RKO (cell line): ENCODE measurements around the gene GRAMD1B.
A peak's percentile ranks its signal among the peaks of the same experiment; 100 is the strongest.

Experiments used
- DNase-seq: peaks from one replicate; pipeline ENCODE4 v3.0.0-alpha.2; 2016; ENCODE audit warnings: low spot score

Gene GRAMD1B

GRCh38 chr11:123535401-123535800 is 105.3 kb downstream of the GRAMD1B start:
- no peak for DNase-seq

GRCh38 chr11:123536690-123537437 is 106.8 kb downstream of the GRAMD1B start:
- DNase-seq = no peak

- no peak for DNase-seq
These were observed 107.7 kb downstream of the GRAMD1B start for GRCh38 chr11:123537726-123538125.

- DNase-seq = peak; percentile 27
These were observed 113.7 kb downstream of the GRAMD1B start for GRCh38 chr11:123543797-123544196.

GRCh38 chr11:123544631-123545375 is 114.7 kb downstream of the GRAMD1B start:
- DNase-seq = no peak

GRCh38 chr11:123545726-123546270 is 115.7 kb downstream of the GRAMD1B start:
- DNase-seq = no peak

- DNase-seq = no peak
These were observed 116.4 kb downstream of the GRAMD1B start for GRCh38 chr11:123546515-123546914.

GRCh38 chr11:123547180-123547579 is 117.1 kb downstream of the GRAMD1B start:
- no peak for DNase-seq

GRCh38 chr11:123548774-123549173 is 118.7 kb downstream of the GRAMD1B start:
- no peak for DNase-seq

- DNase-seq = no peak
These were observed 120.2 kb downstream of the GRAMD1B start for GRCh38 chr11:123549926-123550917.

GRCh38 chr11:123551079-123551478 is 121.0 kb downstream of the GRAMD1B start:
- no peak for DNase-seq

GRCh38 chr11:123556633-123557032 is 126.6 kb downstream of the GRAMD1B start:
- no peak for DNase-seq

GRCh38 chr11:123558536-123559315 is 128.7 kb downstream of the GRAMD1B start:
- DNase-seq = no peak

GRCh38 chr11:123559523-123559955 is 129.5 kb downstream of the GRAMD1B start:
- DNase-seq = no peak

GRCh38 chr11:123560006-123560405 is 129.9 kb downstream of the GRAMD1B start:
- DNase-seq = no peak

- DNase-seq = no peak
These were observed 131.3 kb downstream of the GRAMD1B start for GRCh38 chr11:123561431-123561800.

GRCh38 chr11:123562158-123562557 is 132.1 kb downstream of the GRAMD1B start:
- DNase-seq = no peak

- no peak for DNase-seq
These were observed 132.8 kb downstream of the GRAMD1B start for GRCh38 chr11:123562829-123563228.

GRCh38 chr11:123564221-123564620 is 134.2 kb downstream of the GRAMD1B start:
- no peak for DNase-seq

GRCh38 chr11:123566852-123567251 is 136.8 kb downstream of the GRAMD1B start:
- no peak for DNase-seq

- no peak for DNase-seq
These were observed 137.4 kb downstream of the GRAMD1B start for GRCh38 chr11:123567466-123567865.
